ENCODE results near the gene SLC35G3.

- no peak for TF ChIP-seq CTCF (conservative IDR thresholded peaks at IDR 0.05; ENCODE audit: low read depth in 2 of 2)
- no peak for TF ChIP-seq EZH2 (IDR thresholded peaks at IDR 0.05; ENCODE audit: low read depth, unreplicated experiment)
- TF ChIP-seq JUNB (IDR thresholded peaks at IDR 0.05; ENCODE audit: unreplicated experiment): no peak
- TF ChIP-seq ETS1 (IDR thresholded peaks at IDR 0.05): no peak
- TF ChIP-seq EZH2phosphoT487 (IDR thresholded peaks at IDR 0.05; ENCODE audit: unreplicated experiment): no peak
- no peak for TF ChIP-seq POLR2AphosphoS5 (IDR thresholded peaks at IDR 0.05; ENCODE audit: low read depth)
Measured at GRCh38 chr17:35164716-35165115, 29.5 kb downstream of the SLC35G3 start.
